ENCODE measurements around the gene FABP1.

The FABP1 gene

DNA sequence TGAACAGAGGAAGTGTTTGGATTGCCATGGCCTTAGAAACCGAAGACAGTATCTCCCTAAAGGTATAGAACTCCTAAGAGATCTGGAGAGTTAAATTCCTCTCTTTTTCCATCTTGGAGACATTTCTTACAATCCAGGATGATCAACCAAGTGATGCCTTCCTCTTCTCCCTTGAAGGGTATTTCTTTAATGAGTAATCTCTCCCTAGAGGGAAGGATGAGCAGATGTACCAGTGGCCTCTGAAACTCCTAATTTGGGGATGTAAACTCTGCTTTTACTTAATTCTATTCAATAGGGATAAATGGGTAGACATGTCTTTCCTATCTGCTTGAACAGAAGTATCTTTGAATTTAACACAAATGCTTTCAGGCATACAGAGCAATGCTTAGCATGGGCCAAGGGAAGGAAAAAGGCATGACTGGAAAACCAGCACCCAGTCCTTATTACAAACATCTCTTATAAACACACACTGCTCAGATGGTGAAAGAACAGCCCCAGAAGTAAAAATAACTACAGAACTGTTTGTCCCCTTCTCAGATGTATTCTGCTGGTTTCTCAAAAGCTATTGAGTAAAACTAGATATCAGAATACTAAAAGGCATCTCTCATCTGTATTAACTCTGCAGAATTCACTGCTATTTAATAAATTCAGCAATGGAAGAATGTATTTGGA, 37.6 kb upstream of the FABP1 start:
- H3K36me3 ChIP-seq (ENCODE audit: insufficient read depth, low read length): no peaks in the 10 kb centered on the region
- no peak overlapping the region for H3K4me3 ChIP-seq
- no peaks in the 10 kb centered on the region for H3K9me3 ChIP-seq (ENCODE audit: low read depth, low read length)
- TF ChIP-seq FOXP2 (optimal IDR thresholded peaks at IDR 0.05; ENCODE audit: control extremely low read depth, extremely low read length, insufficient read depth): no peak
- TF ChIP-seq POLR2AphosphoS5 (IDR thresholded peaks at IDR 0.05; ENCODE audit: borderline replicate concordance, low read depth, low read length): no peak
- TF ChIP-seq EZH2 (IDR thresholded peaks at IDR 0.05): no peak
- DNase-seq (ENCODE audit: low read depth, low spot score): no peak
- no peak overlapping the region for H3K27ac ChIP-seq
- H3K9ac ChIP-seq (ENCODE audit: insufficient read length): no peak overlapping the region

DNA sequence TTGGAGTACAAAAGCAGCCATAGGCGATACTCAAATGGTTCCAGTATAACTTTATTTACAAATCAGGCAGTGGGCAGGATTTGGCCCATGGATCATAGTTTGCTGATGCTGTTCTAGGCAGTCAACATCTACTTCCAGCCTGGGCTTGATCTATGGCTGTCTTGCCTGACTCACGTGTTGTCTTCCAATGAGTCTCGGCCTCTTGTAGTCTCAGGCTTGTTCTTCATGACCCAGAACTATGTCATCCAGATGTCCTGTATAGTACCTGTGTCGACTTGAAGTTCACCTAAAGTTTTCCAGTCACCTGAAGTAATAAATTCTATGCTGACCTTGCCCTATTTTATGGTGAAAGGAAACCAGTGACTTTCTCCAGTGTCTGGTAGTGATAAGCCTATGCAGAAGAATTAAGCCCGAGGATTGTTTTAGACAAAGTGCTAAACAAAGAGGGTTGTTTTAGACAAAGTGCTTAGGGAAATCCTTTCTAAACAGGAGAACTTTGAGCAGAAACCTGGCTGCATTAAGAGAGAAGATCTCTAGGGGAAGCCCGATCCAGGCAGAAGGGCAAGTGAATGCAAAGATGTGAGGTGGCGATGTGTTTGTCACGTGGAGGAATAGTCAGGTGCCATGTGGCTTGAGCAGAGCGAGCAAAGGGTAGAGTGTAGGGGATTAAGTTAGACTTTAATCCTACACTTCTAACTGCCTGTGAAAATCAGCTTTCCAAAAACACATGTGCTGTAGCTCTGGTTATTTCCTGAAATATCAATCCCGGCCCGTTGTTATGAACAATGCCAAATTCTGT, 33.8 kb upstream of the FABP1 start:
- DNase-seq (ENCODE audit: low read depth, low spot score): no peak
- no peak overlapping the region for H3K9ac ChIP-seq (ENCODE audit: insufficient read length)
- H3K9me3 ChIP-seq (ENCODE audit: low read depth, low read length): no peaks in the 10 kb centered on the region
- no peak overlapping the region for H3K4me3 ChIP-seq
- H3K27ac ChIP-seq: no peak overlapping the region
- TF ChIP-seq FOXP2 (optimal IDR thresholded peaks at IDR 0.05; ENCODE audit: control extremely low read depth, extremely low read length, insufficient read depth) (no peak), EZH2 (IDR thresholded peaks at IDR 0.05) (no peak), POLR2AphosphoS5 (IDR thresholded peaks at IDR 0.05; ENCODE audit: borderline replicate concordance, low read depth, low read length) (no peak)
- H3K36me3 ChIP-seq (ENCODE audit: insufficient read depth, low read length): no peaks in the 10 kb centered on the region

DNA sequence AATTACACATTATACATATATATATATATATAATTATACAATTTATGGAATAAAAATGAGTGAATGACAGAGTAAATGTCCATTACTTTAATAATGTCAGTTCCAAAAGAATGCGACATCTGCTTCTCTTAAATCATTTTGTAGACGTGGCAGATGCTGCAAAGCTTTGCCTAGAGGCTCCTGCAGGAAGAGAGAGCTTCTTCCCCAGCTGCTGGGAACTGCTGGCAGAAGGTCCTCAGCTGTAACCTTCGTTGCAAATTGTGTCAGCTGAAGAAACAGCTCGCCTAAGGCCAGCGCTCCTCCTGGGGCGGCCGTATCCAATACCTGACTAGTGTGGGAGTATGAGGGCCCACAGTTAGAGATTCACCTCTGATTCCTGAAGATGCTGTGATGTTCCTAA, 32.7 kb upstream of the FABP1 start:
- H3K4me3 ChIP-seq: no peak overlapping the region
- no peaks in the 10 kb centered on the region for H3K36me3 ChIP-seq (ENCODE audit: insufficient read depth, low read length)
- DNase-seq (ENCODE audit: low read depth, low spot score): no peak
- TF ChIP-seq FOXP2 (optimal IDR thresholded peaks at IDR 0.05; ENCODE audit: control extremely low read depth, extremely low read length, insufficient read depth) (no peak), POLR2AphosphoS5 (IDR thresholded peaks at IDR 0.05; ENCODE audit: borderline replicate concordance, low read depth, low read length) (no peak), EZH2 (IDR thresholded peaks at IDR 0.05) (no peak)
- H3K9me3 ChIP-seq (ENCODE audit: low read depth, low read length): no peaks in the 10 kb centered on the region
- H3K9ac ChIP-seq (ENCODE audit: insufficient read length): no peak overlapping the region
- no peak overlapping the region for H3K27ac ChIP-seq

DNA sequence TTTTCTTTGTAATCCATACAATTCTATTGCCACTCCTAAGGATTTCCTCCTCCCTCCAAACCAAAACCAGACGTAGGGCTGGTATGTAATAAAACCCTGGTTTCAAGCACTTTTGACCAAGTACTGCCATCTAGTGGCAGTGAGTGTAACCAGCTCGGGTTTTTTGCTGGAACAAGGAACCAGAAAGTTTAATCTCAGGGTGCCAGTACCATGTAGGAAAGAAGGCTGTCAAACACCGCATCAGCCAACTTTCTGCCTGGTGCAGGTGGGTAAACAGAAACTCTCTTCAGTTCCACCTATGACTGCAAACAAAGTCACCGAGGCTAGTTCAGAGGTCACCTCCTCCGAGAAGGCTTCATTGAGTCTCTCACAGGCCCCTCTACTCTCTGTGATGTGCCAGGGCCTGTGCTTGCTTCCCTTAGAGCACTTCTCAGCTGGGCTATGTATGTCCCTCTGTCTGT, 32.1 kb upstream of the FABP1 start:
- Histone ChIP-seq H3K9ac (ENCODE audit: insufficient read length) (no peak overlapping the region), H3K4me3 (no peak overlapping the region), H3K27ac (no peak overlapping the region), H3K36me3 (ENCODE audit: insufficient read depth, low read length) (no peaks in the 10 kb centered on the region), H3K9me3 (ENCODE audit: low read depth, low read length) (no peaks in the 10 kb centered on the region)
- TF ChIP-seq POLR2AphosphoS5 (IDR thresholded peaks at IDR 0.05; ENCODE audit: borderline replicate concordance, low read depth, low read length) (no peak), FOXP2 (optimal IDR thresholded peaks at IDR 0.05; ENCODE audit: control extremely low read depth, extremely low read length, insufficient read depth) (no peak)
- DNase-seq (ENCODE audit: low read depth, low spot score): peak; percentile 16

DNA sequence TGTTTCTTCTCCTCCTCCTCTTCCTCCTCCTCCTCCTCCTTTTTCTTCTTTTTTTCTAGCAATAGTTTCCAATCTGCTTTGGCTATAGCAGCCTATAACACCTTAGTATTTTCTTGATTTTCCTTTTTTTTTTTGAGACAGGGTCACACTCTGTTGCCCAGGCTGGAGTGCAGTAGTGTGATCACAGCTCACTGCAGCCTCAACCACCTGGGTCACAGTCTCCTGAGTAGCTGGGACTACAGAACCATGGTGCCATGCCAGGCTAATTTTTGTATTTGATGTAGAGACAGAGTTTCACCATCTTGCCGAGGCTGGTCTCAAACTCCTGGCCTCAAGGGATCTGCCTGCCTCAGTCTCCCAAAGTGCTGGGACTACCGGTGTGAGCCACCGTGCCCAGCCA, 31.6 kb upstream of the FABP1 start:
- no peak overlapping the region for H3K4me3 ChIP-seq
- no peak for TF ChIP-seq EZH2 (IDR thresholded peaks at IDR 0.05)
- no peak for TF ChIP-seq POLR2AphosphoS5 (IDR thresholded peaks at IDR 0.05; ENCODE audit: borderline replicate concordance, low read depth, low read length)
- no peak for TF ChIP-seq FOXP2 (optimal IDR thresholded peaks at IDR 0.05; ENCODE audit: control extremely low read depth, extremely low read length, insufficient read depth)
- no peaks in the 10 kb centered on the region for H3K9me3 ChIP-seq (ENCODE audit: low read depth, low read length)
- DNase-seq (ENCODE audit: low read depth, low spot score): no peak
- no peak overlapping the region for H3K9ac ChIP-seq (ENCODE audit: insufficient read length)
- no peaks in the 10 kb centered on the region for H3K36me3 ChIP-seq (ENCODE audit: insufficient read depth, low read length)
- no peak overlapping the region for H3K27ac ChIP-seq

DNA sequence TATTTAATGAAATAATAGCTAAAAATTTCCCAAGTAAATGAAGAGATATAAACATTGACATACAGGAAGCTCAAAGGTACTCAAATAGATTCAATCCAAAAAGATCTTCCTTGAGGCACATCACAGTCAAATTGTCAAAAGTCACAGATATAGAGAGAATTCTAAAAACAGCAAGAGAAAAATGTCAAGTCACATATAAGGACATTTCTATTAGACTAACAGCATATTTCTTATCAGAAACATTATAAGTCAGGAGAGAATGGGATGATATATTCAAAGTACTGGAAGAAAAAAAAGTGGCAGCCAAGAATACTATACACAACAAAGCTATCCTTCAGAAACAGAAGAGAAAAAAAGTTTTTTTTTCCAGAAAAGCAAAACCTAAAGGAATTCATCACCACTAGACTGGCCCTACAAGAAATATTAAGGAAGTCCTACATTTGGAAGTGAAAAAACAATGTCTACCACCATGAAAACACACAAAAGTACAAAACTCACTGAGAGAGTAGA, 21.1 kb upstream of the FABP1 start:
- TF ChIP-seq FOXP2 (optimal IDR thresholded peaks at IDR 0.05; ENCODE audit: control extremely low read depth, extremely low read length, insufficient read depth) (no peak), POLR2AphosphoS5 (IDR thresholded peaks at IDR 0.05; ENCODE audit: borderline replicate concordance, low read depth, low read length) (no peak), EZH2 (IDR thresholded peaks at IDR 0.05) (no peak)
- H3K9ac ChIP-seq (ENCODE audit: insufficient read length): no peak overlapping the region
- H3K4me3 ChIP-seq: no peak overlapping the region
- no peak for DNase-seq (ENCODE audit: low read depth, low spot score)
- no peaks in the 10 kb centered on the region for H3K9me3 ChIP-seq (ENCODE audit: low read depth, low read length)
- no peak overlapping the region for H3K27ac ChIP-seq
- no peaks in the 10 kb centered on the region for H3K36me3 ChIP-seq (ENCODE audit: insufficient read depth, low read length)

DNA sequence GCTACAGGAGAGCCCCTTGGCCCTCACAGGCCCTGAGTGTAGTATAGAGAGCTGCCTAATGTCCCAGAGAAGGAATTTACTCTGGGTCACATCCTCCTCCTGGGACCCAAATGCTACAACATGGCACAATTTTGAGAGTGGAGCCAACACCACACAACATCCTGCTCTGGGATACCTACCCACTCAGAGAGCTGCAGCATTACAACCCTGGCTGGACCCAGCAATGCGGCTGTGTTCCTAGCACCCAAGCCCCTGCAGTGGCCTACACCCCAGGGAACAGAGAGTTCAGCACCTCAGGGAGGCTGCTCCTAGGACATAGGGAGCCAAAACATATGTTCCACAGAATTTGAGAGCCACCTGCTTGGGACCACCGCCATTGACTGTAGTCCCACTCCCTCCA, 19.3 kb upstream of the FABP1 start:
- Histone ChIP-seq H3K9me3 (ENCODE audit: low read depth, low read length) (no peaks in the 10 kb centered on the region), H3K27ac (no peak overlapping the region), H3K36me3 (ENCODE audit: insufficient read depth, low read length) (no peaks in the 10 kb centered on the region), H3K9ac (ENCODE audit: insufficient read length) (no peak overlapping the region), H3K4me3 (no peak overlapping the region)
- TF ChIP-seq EZH2 (IDR thresholded peaks at IDR 0.05): no peak
- TF ChIP-seq POLR2AphosphoS5 (IDR thresholded peaks at IDR 0.05; ENCODE audit: borderline replicate concordance, low read depth, low read length): no peak
- TF ChIP-seq FOXP2 (optimal IDR thresholded peaks at IDR 0.05; ENCODE audit: control extremely low read depth, extremely low read length, insufficient read depth): no peak
- no peak for DNase-seq (ENCODE audit: low read depth, low spot score)

DNA sequence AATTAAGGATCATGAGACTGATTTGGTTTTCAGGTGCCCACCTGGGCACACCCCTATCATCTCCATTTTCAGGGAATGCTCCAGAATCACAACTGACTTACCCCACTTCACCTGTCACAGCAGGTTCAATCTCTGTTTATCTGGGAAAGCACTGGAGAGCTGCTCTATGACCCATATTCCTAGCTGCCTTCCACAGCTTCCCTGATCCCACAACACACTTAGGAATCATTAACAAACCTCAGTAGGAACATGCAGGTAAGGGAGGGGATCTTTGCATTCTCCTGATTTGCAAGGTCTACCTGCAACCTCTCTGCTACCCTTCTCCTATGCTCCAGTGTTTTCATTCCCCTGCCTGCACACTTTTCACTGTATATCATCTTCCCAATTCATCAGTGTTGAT, 18.7 kb upstream of the FABP1 start:
- TF ChIP-seq POLR2AphosphoS5 (IDR thresholded peaks at IDR 0.05; ENCODE audit: borderline replicate concordance, low read depth, low read length): no peak
- no peak for TF ChIP-seq EZH2 (IDR thresholded peaks at IDR 0.05)
- DNase-seq (ENCODE audit: low read depth, low spot score): no peak

More for the DNA sequence above, 18.7 kb upstream of the FABP1 start:
- Histone ChIP-seq H3K9ac (ENCODE audit: insufficient read length) (no peak overlapping the region), H3K36me3 (ENCODE audit: insufficient read depth, low read length) (no peaks in the 10 kb centered on the region), H3K9me3 (ENCODE audit: low read depth, low read length) (peaks cover 3% of the 10 kb centered on the region; the same call in 1 of the 2 replicates), H3K27ac (no peak overlapping the region), H3K4me3 (no peak overlapping the region)
